Dermis microvascular lymphatic vessel endothelial cell (primary cell): ENCODE data around the gene TBC1D14. TPM values are rescaled to one million over a fixed set of nuclear protein-coding genes. Genes with fewer than 3 reads are reported as not detected.

Experiments
- DNase-seq, 2 donors: peaks; one replicate each; pipeline versions ENCODE4 v3.0.0 to v3.0.0-alpha.2; 2010; ENCODE audit warnings: low read depth in 2 of 2
- total RNA-seq: library from RNA; depleted of rRNA; stranded (reverse); fragments of >200 nt; gene quantifications from 2 replicates; pipeline ENCODE4 v1.2.1, GENCODE V29; 2014

TBC1D14 gene
- total RNA-seq, 1 donor from 2014 or later, result 17.1 TPM

DNA sequence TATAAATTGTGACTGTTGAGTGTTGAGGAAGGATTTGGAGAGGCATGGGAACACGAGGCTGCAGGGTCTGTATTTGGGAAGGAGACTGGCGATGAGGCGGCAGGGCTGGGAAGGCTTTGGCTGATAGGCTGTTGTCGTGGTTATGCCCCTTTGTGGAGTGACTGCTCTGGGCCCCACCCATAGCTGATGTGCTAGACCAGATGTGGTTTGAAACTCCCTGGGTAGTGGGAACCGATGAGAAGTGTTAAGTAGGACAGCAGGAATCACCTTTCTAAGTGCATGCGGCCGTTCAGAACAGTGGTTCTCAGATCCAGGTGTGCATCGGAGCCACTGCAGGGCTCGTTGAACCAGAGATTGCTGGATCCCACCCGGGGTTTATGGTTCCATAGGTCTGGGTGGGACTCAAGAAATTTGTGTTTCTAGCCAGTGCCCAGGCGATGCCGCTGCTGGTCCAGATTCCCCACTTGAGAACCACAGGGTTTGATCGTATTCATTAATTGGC, 42.3 kb downstream of the TBC1D14 start:
- DNase-seq, result no peak

DNA sequence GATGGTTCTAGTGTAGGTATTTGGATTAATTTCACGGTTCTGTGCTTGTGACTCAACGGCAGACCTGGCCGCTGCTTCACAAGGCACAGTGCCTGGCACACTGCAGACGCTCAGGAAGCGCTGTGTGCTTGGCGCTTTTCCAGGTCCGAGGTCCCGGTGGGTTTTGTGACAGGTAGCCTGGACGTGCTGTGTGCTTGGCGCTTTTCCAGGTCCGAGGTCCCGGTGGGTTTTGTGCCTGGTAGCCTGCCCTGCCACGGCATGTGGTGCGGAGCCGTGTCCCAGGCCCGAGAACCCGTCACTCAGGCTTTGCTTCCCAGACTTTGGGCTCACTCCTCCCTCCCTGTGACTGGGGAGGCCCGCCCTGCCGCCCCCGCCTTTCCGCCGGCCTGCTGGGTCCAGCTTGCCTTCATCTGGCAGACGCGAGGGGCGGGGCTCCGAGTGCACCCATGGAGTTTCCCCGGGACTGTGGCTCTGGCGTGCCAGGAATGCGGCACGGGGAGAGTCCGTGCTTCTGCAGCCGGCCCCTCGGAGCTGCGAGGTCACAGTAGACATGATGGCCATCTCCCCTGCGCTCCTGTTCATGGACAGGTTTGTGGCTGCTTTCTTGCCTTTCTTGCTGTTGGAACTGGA, 44.2 kb downstream of the TBC1D14 start:
- DNase-seq, result no peak

DNA sequence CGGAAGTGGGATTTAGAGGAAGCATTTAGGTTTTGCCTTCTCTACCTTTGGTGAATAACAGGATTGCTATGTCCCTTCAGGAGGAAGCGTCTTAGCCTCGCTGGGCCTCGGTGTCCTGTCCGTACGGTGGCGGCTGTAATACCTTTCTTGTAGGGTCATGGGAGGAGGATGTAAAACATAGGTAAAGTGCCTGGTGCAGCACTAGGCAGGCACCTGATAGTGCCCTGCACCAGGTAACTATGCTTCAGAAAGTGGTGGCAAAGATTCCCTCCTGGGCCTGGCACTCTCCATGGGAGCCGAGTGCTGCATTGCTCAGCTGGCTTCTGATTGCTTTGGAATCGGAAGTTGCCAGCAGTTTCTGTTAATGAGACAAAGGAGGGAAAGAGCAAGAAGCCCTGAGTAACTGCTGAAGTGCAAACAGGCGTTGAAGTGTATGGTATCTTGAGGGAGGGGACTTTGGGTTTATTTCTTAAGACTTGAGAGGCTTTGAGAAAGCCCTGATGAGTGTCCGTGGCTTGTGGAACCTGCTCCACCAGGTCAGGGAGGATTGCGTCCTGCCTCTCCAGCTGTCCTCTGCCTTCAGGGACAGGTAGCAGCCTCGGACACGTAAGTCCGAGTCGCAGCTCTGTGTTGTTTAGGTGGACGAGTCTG, 45.8 kb downstream of the TBC1D14 start:
- DNase-seq, result no peak

DNA sequence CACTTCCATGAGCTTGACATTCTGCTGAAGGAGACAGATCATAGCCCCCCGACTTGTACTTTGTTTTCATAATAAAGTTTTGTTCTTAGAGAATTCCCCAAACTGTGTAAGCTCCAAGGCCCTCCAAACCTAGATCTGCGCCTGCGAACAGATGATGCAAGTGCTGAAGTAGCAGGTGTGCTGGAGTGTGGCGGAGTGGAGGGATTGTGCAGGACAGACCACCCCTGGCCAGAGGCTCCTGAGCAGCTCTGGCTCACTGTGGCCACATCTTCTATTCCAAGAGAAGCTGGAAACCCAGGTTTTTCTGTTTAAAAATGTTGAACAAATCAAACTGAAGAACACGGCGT, 46.4 kb downstream of the TBC1D14 start:
- no peak for DNase-seq

- no peak for DNase-seq
These were observed 47.0 kb downstream of the TBC1D14 start for GRCh38 chr4:6956434-6957147.

DNA sequence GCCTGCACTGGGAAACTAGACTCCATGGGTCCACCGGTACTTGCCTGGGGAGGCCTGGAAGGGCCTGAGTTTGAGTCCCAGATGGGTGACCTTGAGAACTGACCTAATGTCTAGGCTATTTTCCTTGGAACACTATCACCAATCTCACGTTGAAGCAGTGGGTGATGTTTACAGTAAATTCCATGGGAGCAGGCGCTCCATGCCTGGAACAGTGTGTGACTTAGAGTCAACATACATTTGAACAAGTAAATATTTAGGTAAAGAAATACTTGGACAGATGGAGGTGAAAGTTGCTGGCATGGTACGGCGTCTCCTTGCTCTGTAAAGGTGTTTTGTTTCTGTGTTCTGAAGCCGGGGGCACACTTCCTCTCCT, 47.5 kb downstream of the TBC1D14 start:
- DNase-seq, result no peak

DNA sequence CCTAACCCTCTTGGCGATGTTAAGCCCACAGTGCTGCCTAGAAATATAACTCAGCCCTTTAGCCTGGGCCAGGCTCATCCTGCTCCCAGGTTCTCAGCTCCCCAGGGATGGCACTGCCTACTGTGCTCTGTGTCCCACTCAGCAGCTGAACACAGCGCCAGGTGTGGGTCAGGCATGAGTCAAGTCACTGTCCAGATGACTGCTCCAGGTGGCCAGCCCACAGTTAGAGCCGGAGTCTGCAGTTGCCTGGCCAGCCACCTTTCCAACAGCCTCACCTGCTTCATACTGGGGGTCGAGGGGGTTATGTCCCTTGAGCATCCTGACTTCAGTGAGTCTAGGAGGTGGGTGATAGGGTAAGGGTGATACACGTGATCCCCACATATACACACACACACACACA, 48.4 kb downstream of the TBC1D14 start:
- no peak for DNase-seq

DNA sequence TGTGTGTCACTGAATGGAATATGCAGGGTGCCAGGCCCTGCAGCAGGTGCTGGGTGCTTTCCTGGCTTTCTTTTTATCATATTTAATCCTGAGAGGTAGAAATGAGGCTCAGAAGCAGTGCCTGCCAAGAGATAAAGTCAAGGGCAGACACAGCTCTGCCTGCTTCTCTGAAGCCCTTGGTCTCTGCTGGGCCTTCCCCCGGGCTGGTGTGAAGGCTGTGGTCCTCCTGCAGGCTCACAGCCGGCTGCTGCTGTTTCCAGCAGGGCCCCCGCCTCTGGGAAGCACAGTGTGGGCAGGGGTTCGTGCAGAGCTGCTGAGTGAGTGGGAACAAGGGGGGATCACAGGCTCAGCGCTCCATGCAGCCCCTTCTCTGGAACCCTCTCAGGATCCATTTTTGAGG, 49.6 kb downstream of the TBC1D14 start:
- no peak for DNase-seq

DNA sequence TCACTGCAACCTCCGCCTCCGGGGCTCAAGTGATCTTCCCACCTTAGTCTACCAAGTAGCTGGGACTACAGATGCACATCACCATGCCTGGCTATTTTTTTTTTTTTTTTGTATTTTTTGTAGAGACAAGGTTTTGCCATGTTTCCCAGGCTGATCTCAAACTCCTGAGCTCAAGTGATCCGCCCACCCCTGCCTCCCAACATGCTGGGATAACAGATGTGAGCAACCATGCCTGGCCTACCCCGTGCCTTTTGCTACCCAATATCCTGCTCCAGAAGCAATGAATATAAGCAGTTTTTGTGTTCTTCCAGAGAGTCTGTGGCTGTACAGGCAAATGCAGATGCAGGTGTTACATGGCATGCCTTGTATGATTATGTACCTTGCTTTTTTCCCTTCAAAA, 50.5 kb downstream of the TBC1D14 start:
- no peak for DNase-seq

GRCh38 chr4:6960628-6961412, 51.2 kb downstream of the TBC1D14 start:
- DNase-seq, result no peak

- DNase-seq, result no peak
These were observed 52.0 kb downstream of the TBC1D14 start for GRCh38 chr4:6961496-6962210.

DNA sequence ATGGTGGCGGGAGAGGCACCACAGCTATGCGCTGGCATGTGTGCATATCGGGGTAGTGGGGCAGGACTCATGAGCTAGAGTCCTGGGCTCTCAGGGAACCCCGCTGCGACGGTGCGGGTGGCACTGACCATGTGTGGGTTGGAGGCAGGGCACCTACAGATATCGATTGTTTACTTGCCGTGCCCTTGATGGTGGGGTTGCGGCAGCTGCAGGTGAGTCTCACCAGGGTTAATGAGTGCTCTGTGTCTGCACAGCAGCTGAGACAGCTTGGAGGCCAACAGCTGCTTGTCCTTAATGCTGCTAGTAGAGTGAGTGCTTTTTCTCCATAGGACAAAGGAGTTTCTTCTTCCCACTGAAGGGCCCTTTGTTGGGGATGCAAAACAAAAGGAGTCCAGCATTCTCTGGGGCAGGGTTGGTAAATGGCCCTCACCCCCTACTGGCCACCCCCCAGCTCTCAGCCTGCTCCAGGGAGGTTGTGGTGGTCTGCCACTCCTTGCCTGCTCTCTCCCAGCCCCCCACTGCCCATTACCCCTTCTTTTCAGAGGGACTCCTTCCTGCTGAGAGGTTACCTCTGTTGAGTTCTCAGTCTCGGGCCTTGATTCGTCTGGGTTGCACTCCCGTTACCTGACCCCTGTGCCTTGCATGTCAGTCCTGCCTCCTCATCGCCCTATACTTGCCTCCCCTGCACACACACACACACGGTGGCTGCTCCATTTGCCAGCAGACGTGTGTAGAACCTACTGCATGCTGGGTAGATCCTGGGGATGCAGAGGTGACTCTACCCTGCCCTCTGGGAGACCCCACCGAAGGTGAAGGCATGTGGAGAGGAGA, 52.8 kb downstream of the TBC1D14 start:
- DNase-seq, result no peak

DNA sequence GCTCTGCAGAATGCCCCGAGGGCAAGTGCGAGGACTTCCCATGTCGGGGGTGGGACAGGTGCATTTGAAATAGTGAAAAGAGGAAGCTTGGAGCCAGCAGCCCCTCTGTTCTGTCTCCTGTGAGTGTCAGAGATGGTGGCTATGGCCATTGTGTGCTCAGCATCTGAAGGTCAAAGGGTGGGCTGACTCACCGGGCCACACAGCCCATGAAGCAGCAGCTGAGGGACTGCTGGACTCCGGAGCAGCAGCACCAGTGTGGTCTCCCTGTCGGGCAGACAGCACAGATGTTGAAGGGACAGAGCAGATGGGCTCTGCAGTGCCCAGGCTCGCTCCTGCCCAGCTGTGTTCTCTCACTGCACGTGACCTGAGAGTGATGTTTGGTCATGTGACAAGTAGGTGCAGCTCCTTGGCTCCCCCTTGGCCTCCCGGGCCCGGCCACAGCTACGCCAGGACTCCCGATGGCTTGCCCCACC, 53.5 kb downstream of the TBC1D14 start:
- peak in 1 of 2 donors; percentile 44 for DNase-seq

DNA sequence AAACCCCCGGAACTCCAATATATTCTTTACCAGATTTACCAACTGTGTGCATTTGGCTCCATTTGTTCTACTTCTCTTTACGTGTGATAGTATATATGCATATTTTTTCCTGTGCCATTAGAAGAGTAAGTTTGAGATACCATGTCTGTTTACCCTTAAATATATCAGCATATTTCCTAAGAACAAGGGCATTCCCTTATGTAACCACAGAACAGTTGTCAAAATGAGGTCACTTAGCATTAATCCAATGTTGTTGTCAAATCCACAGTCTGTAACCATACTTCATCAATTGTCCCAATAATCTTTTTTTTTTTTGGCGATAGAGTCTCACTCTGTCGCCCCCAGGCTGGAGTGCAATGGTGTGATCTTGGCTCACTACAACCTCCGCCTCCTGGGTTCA, 55.2 kb downstream of the TBC1D14 start:
- DNase-seq, result no peak

DNA sequence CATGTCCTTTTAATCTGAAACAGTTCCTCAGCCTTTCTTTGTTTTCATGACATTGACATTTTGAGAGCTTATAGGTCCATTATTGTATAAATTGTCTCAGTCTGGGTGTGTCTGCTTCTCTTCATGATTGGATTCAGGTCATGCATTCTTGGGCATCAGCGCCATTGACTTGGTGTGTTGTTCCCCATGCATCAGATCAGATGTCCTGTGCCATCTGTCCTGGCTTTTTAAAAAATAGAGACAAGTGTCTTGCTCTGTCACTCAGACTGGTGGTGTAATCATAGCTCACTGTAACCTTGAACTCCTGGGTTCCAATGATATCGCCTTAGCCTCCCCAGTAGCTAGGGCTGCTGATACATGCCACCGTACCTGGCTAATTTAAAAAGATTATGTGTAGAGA, 55.7 kb downstream of the TBC1D14 start:
- no peak for DNase-seq

- DNase-seq, result no peak
These were observed 58.3 kb downstream of the TBC1D14 start for GRCh38 chr4:6967846-6968340.

GRCh38 chr4:6968496-6968895, 58.9 kb downstream of the TBC1D14 start:
- no peak for DNase-seq

DNA sequence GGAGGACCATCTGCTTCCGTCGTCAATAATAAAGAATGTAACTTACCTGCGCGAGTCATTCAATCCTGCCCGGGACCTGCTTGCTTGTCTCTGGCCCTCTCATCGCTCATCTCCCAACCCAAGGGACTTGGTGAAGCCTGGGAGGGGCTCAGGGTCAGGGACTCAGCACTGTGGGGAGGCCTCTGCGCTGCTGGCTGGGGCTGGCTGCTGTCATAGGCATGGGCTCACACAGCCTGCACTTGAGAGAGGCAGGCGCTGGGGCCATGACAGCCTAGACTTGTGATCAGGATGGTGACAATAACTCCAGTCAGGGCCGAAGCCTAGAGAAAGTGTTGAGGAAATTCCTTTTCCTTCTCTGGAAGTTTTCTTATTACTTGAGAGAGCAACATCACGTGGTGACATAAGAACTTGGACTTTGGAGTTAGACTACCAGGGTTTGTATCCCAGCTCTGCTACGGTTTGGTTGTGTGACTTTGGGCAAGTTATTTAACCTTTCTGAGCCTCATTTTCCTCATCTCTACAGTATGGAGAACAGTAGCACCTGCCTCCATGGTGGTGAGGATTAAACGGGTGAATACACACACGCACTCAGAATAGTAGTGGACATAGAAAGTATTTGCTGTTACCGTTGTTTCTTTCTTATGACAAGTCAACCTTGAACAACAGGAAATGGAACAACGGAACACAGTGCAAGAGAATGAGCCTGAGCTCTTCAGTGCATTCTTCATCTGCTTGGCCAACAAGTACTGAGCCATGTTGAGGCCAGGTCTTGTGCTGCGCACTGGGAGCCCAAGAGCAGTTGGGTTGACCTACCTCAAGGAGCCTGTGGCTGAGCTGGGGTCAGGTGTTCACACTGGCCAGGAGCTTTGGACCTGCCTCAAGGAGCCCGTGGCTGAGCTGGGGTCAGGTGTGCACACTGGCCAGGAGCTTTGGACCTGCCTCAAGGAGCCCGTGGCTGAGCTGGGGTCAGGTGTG, 60.5 kb downstream of the TBC1D14 start:
- DNase-seq, result no peak
